GM18520 (cell line): Measurements from ENCODE around the gene SPTBN5.

ENCODE experiments used
- ATAC-seq: cut with Tn5 transposase; IDR thresholded peaks from one replicate; pipeline ENCODE4 v1.9.1; 2021; ENCODE audit not compliant: unreplicated experiment

SPTBN5 gene

DNA sequence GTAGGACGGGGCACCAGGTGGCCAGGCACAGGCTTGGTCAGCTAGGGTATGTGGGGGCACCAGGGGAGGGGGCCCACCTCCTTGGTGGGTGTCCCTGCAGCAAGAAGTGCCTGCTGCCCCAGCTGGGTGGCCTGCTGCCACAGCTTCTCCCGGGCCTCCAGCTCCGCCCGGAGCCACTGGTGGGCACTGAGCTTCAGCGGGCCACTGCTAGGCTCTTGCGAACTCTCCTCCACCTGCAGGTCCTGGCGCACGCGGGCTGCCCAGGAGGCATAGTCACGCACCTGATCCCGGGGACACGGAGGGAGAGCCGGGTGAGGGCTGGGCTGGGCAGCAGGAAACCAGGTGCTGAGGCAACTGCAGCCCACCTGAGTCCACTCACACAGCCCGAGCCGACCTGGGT lies 25.5 kb downstream of the SPTBN5 start:
- no peak for ATAC-seq

DNA sequence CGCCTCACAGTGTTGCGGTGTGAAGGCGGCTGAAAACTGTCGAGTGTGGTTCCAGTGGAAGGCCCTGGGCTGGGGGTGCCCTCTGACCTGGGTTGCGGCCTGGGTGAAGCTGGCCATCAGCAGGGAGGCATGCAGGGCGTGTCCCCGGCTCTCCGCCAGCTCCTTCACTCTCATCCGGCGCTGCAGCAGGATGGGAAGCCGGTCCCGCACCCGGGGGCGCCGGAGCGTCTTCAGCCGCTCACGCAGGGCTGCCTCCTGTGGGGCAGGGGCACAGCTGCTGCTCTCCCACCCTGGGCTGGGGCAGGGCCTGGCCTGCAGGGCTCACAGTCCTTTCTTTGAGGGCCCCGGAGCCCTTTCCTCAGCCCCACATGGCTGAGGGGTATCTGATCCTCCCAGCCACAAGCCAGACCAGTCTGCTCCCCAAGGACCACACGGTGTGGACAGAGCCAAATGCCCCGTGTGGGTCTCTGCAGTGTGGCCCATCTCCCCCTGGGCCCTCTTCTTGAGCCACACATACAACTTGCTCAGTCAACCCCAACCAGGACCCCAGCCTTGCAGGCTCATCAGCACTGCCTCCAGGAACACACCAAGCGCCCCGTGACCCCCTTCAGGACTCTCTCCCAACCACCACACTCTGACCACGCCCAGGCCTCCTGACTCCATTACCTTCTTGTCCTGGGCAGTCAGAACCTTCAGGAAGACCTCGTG lies 26.8 kb downstream of the SPTBN5 start:
- no peak for ATAC-seq

DNA sequence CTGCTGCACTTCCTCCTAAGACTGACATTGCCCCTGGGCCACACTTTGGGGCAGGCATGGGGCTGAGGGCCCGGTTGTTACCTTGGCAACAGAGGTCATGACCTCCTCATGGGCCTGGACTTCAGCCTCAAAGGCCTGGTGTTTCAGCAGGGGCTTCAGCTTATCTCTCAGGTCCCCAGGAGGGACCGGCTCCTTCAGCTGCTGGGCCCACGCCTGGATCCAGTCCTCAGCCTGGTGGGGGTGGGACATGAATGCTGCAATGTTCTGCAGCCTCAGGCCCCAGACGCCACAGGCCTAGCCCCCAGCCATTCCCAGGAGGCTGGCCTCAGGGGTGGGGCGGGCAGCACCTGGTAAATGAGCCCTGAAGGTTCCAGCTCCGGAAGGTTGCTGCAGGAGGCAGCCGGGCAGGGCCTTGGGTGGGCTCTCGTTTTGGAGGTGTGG lies 27.6 kb downstream of the SPTBN5 start:
- ATAC-seq: no peak

DNA sequence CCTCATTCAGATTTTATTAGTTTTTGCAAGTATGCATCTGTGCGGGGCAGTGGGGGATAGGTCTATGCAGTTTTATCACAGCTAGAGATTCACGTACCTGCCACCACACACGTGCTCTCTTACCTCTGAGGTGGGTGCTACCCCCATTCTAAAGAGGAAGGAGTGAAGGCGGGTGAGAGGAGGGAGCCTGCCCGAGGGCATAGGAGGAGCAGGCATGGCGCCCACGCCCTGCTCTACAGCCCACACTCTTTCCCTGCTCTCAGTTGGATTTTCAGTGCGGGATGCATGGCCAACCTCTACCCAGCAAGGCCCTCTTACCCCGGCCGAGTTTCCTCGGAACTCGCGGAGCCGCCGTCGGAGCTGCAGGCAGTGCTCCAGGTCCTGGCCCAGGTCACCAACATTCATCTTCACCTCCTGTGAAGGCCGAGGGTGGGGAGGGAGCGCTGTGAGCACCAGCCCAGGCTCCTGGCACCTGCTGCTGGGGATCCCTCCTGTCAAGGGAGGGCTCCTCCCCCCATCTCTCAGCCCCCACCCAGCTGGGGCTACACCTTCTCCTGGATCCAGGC lies 28.3 kb downstream of the SPTBN5 start:
- no peak for ATAC-seq

DNA sequence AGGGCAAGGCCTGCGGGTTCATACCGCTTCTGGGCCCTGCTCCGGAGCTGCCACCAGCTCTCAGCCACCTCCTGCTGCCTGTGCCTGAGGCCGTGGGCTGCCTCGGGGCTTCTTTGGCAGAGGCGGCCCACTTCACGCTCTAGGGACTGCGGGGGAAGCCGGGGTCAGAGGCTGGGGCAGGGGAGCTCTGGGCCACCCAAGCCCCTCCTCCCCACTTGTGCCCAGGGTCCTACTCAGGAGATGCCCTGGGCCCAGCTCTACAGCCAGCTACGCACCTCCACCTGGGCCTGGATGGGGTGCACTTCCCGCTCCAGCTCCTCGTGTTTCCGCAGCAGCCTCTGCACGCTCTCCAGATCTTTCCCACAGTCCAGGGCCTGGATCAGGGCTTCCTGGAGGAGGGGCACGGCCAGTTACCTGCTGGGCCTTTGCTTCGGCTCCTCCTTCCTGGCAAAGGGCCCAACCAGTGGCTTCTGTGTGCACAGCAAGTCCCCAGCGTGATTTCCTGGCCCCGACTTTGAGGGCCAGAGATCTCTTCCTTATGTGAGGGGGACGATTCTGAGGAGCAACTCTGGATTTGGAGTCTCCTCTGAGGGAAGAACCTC lies 31.2 kb downstream of the SPTBN5 start:
- ATAC-seq: no peak

DNA sequence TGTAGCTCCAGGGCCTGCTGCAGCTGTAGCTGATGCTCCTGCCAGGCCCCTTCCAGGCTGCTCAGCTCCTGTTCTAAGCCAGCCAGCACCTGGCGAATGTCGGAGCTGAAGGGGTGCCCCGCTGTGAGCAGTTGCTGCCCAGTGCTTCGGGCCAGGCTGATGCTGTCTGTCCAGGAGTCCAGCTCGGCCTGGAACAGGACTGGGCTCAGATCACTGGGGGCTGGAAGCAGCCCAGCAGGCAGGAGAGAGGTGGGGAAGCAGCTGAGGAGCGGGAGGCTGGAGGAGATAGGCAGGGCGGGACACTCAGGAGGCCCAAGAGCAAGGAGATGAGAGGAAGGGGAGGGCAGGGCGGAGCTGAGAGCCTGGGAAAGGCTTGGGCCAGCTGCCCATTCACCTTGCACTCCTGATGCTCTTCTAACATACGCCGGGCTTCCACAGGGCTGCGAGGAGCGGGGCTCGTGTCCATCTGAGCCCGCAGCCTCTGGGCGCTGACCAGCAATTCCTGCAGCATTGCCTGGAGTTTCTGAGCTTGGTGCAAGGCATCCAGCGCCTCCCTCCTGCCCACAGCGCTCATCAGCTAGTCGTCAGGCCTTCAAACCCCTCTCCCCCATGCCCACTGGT lies 32.0 kb downstream of the SPTBN5 start:
- ATAC-seq: no peak

DNA sequence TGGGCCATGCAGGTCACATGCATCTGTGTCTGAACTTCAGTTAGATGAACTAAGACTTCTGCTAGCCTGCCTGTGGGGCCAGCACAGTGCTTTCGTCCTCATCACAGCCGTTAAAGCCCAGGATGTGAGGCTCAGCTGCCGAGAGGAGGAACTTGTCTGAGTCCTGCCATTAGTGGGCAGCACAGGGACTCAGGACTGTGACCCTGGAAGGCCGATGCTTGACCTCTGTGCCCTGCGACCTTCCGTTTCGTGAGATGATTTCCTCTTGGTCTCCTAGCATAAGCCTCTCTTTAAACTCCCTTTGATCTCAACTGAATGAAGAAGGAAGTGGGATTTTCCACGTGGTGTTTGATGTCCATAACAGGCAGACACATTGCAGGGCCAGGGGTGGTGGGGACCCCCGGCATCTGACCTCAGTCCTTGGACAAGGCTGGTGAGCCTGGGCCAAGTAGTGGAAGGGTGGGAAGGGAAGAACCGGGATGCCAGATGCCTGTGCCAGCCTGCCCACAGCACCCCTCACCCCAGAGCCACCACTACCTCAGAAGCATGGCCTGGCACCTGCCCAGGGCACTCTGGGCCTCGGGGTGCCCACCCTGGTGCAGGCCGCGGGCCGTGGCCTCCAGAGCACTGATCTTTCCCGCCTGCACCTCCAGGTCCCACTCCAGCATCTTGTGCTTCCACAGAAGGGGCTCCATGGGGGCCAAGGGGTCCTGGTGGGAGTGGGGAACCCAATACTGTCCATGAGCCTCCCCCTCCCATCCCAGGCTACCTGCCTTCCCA lies 33.6 kb downstream of the SPTBN5 start:
- no peak for ATAC-seq

DNA sequence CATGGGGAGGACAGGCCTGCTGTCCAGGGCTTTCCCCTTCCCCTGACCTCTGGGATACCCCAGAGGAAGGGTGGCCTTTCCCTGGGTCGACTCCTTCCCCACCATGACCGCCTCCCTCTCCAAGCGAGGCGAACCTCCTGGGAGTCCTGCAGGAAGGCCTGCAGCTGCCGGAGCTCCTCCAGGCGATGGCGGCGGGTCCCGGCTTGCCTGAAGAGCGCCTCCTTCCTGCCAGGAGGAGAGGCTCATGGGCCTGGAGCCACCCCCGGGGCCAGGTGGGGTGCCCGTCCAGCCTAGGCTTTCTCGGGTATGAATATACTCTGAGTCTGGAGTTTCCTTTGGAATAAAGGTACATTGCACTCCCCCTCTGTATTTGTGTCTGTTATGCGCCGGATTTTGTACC lies 35.1 kb downstream of the SPTBN5 start:
- ATAC-seq: no peak

DNA sequence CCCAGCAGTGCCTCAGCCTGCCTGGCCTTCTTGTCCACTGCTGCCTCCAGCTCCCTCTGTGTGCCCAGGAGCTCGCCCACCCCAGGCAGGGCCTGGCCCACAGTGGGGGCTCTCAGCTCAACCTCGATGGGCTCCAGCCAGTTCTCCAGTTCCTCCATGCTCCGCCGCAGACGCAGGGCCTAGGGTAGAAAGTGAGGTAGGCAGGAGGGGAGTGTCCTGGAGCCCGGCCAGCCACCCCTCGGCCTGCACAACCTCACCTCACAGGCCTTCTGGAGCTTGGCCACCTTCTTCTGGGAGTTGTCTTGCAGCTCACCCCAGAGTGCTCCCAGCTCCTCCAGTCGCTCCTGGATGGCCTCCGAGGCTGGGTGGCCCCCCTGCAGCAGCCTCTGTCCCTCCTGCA lies 36.5 kb downstream of the SPTBN5 start:
- ATAC-seq: no peak

DNA sequence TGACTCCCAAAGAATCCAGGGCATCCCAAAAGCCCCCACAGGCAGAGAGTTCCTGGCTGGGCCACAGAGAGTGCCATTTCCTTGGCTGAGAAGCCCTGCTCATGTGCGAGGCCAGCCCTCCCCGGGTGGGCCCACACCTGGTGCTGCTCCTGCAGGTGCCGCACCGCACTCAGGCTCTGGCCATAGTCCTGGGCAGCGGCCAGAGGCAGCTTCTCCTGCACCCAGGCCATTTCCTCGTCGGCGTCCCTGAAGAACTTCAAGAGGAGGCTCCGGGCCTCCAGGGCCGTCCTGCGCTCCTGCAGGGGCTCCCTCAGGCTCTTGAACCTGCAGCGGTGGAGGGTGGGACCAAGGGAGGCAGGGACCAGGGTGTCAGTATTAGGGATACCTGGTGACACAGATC lies 37.1 kb downstream of the SPTBN5 start:
- no peak for ATAC-seq

DNA sequence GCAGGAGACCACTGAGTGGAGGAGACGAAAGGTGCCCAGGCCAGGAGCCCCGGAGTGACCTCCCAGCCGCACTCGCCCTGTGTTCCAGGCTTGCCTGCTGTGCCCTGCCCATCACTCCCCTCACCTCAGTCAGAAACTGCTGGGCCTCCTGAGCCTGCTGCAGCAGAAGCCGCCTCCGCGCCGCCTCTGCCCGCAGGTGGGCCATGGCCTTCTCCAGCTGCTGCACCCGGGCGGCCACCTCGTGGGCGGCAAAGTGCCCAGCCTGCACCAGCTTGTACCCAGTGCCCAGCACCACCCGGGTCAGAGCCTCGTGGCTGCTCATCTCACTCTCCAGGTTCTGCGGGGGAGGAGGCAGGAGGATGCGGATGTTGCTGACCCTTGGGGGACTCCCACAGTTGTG lies 37.6 kb downstream of the SPTBN5 start:
- no peak for ATAC-seq

DNA sequence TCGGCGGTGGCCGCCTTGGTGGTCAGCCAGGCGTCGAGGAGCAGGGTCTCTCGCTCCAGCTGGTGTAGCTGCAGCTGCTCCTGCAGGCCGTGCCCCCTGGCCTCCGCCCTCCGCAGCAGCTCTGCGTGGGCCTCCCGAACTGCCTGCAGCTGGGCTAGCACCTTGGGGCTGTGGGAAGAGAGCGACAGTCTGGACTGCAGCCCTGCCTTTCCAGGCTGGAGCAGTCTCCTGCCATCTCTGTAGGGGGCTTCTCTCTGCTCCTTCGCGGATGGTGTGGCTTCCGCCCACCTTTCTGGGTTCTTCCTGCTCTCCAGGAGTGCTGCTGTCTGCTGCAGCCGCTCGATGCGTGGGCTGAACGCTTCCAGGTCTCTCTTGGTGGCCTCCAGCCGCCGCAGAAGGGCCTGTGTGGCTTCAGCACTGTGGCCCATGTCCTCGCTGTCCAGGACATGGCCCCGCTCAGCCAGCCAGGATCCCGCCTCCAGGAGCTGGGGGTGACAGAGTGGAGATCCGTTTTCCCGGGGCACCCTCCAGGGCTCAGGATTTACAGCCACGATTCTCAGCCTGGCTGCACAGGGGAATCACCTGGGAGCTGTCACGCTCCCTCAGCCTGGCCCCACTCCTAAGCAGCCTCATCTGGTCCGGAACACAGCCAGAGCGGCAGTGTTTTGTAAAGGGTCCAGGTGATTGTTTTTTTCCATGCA lies 38.4 kb downstream of the SPTBN5 start:
- ATAC-seq: no peak

DNA sequence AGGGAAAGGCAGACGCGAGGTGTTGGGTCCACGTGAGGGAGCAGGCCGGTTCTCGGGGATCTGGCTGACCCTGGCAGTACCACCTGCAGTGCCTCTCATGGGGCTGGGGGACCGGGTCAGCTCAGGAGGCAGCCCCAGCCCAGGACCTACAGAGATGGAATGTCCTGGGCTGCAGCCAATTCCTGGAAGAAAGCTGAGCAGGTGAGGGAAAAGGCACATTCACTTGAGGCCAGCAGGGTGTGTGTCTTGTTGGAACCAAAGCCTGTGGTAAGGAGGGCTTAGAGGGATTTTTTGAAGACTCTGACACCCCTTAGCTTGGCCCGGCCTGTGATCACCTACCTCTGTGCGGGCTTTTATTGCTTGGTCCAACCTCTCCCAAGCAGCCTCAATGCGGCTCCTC lies 39.4 kb downstream of the SPTBN5 start:
- ATAC-seq: no peak

DNA sequence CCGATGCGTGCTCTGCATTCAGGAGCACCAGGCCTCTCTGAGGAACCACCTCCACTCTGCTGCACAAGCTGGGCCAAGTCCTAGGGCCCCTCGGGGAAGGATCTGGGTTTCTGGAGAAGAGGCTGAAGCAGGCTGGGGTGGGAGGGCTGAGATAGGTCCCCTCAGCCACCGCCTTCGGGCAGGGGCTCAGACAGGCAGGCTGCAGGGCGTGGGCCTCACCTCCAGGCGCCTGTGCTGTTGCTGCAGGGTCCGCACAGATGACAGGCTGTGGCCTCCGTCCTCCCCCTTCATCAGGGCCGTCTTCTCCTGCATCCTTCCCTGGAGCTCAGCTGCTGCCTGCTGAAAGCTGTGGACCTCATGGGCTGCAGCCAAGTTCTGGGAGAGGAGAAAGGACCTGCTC lies 40.0 kb downstream of the SPTBN5 start:
- no peak for ATAC-seq

DNA sequence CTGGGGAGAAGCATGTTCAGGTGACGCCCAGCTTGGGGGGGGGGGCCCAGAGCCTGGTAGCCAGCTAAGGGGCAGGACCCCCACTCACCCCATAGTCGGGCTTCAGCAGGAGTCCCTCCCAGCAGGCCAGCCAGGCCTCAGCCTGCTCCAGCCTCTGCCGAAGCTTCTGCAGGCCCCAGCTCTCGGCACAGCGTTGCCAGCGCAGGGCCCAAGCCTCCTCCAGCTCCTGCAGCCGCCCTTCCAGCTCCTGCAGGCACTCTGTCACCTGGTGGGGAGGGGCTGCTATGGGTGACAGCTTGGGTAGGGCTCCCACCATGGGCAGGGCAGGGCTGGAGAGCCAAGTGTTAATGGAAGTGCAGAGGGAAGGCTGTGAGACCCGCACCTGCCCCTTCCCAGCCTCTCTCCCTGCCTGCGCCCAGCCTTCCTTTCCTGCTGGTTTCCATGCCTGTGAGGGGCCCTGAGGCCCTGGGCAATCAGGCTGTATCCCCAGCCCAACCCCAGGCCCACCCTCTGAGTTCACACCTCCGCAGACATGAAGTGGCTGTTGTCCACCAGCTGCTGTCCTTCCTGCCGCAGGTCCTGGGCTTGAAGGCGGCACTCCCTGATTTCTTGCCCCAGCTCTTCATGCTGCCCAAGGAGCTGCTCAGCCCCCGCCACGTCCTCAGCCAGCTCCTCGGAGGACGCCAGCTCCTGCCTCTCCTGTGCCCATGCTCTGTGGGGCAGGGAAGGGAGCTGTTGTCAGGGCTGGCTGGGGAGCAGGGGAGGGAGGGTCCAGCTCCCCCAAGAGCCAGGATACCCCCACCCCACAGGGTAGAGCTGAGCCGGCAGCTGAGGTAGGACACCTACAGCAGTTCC lies 40.9 kb downstream of the SPTBN5 start:
- no peak for ATAC-seq

DNA sequence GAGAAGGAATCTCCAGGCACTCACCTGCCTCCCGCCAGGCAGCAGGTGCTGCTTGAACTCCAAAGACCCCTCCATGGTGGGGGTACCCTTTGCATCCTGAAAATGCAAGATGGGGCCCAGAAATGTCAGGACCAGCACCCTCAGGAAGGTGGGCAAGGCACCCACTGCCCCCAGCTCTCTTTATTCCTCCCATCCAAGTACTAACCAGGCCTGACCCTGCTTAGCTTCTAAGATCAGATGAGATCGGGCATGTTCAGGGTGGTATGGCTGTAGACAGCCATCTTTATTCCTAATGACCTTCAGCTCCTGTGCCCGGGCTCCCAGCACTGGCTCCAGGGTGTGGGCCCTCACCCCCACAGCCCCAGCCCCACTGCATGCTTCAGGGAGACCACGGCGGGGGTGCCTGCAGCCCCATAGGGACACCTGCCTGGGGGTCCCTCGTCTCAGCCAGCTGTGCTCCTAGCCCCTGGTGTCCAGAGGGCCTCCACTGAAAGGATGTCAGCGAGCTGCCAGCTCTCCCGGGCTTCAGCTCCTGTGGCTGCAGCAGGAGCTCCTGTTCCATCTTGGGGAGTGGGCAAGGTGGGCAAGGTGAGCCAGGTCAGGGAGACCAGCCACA lies 42.0 kb downstream of the SPTBN5 start:
- no peak for ATAC-seq

DNA sequence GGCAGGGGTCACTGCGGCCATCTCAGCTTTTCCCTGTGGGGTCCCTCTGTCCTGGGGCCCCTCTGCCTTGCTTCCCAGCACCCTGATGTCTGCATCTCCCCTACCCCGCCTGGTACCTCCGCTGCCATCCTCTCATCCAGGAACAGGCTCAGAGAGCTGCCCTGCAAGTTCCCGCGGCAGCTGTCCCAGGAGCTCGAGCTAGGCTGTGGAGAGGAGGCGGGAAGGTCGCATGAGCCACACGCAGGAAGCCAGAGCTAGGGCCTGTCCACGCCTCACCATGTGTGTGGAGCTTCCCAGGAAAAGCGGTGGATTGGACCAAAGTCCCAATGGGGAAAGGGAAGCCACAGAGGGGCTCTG lies 42.7 kb downstream of the SPTBN5 start:
- ATAC-seq: no peak

DNA sequence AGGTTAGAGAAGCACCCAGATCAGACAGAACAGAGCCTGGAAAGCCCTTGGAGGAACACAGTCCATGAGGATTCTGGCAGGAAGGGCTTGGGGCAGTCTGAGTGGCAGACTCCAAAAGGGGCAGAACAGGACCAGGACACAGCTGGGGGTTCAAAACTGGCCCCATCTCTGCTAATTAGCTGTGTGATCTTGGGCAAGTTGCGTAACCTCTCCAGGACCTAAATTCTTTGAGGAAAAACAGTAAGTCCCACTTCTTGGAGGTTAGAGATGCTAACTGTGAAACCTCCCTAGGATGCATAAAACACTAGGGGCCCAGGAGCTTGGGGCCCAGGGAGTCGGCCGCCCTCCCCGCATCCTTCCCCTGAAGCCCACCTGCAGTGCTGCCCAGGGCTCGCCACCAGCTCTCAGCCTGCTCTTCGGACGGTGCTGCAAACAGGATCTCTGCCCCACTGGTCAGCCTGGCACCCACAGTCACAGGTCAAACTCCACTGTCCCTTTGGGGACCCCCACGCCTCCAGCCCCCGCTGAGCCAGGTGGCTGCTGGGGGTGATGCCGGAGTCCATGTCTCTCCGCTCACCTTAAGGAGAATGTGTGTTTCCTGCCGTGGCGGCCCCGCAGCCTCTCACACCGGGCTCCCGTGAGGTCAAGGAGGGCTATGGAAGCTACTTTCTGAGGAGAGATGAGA lies 43.2 kb downstream of the SPTBN5 start:
- ATAC-seq: no peak

DNA sequence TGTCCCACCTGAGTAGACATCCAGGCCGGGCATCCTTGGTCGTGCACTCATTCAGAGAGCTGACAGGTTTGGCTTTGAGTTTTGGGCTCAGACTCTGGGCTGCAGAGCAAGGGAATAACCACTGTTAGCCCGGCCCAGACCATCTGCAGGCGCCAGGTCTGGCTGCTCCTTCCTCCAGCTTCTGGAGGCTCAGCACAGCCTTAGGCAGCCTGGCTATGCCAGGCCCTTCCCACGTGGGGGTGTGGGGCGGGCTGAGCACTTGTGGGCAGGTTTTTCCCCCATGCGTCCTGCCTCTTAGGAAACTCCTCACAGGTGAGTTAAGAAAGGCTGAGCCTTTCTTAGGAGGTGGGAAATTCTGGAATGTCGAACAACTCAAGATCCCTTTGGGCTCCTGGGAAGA lies 44.0 kb downstream of the SPTBN5 start:
- no peak for ATAC-seq
